ENCODE data around the gene TMEM175. TPM values are rescaled to one million over a fixed set of nuclear protein-coding genes. Genes with fewer than 3 reads are reported as not detected.

The TMEM175 gene
- total and polyA plus RNA-seq, 9 of the 15 experiments (the other 6 are each of a cell fraction or from before 2014, with no cell fraction given) = 0.13 to 30.9 (median 9.4) TPM

DNA sequence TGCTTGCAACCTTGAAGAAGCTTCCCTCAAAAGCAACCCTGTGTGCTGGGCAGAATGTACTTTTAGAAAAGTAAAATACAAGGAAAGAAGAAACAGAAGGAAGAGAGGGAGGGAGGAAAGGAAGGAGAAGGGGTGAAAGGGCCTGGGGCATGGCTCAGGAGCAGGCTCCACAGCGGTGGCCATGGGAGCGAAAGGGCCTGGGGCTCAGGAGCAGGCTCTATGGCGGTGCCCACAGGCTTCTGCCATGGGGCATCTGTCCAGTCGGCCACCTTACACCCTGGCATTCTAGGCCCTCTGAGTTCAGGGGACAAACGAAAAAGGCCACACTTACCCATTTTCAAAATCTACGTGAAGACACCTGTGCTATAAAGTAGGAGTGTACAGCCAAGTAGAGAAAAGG, 31.5 kb upstream of the TMEM175 start:
- H2AFZ ChIP-seq (ENCODE audit: low read depth, low read length) = no peak overlapping the region
- ATAC-seq = no peak
- intact Hi-C loops (cut with micrococcal nuclease) (no loop called here), in situ Hi-C loops (cut with MboI) (no loop called here)
- H3K4me1 ChIP-seq (replicated peaks in 1 of 2; ENCODE audit: control insufficient read depth in 2 of 2, insufficient read depth in 2 of 2, low read length in 2 of 2) = peaks cover 0 to 38% of the 10 kb centered on the region in 2 experiments; a peak in 2 of 5 replicates
- H3K4me2 ChIP-seq (ENCODE audit: insufficient read depth, low read length) = no peak overlapping the region
- H3K9me3 ChIP-seq (replicated peaks; ENCODE audit: control insufficient read depth, insufficient read depth, low read depth, low read length) = no peaks in the 10 kb centered on the region
- no peak for DNase-seq (ENCODE audit: extremely low read depth in 1 of 4, low spot score in 3 of 4)
- ChIA-PET POLR2A (interaction anchor here (1.5 kb wide), 1 partner anchor 9 kb away, joined by 4 read pairs; no protein-coding TSS in a partner anchor), CTCF (ENCODE audit: low intra/inter-chr PET ratio) (no interaction called here)
- WGBS (ENCODE audit: insufficient coverage, low coverage, missing lambda C conversion rate) = 88% methylated on average over 4 of the region's 6 CpGs
- H3K79me2 ChIP-seq (ENCODE audit: control insufficient read depth, insufficient read depth, low read length) = no peaks in the 10 kb centered on the region
- H4K20me1 ChIP-seq (replicated peaks; ENCODE audit: control insufficient read depth, insufficient read depth, low read length) = no peaks in the 10 kb centered on the region
- no peak overlapping the region for H3K9ac ChIP-seq (ENCODE audit: insufficient read depth in 1 of 2, low read depth in 2 of 2, low read length in 2 of 2)
- no peak for TF ChIP-seq CHD4 (IDR thresholded peaks at IDR 0.05; ENCODE audit: insufficient read depth, insufficient replicate concordance, low read depth, low read length, poor library complexity, severe bottlenecking)
- no peak for TF ChIP-seq ZNF766 (CRISPR knock-in tag; conservative IDR thresholded peaks at IDR 0.05)
- TF ChIP-seq STAT6 (CRISPR knock-in tag; IDR thresholded peaks at IDR 0.05) = no peak
- TF ChIP-seq ZNF280B (CRISPR knock-in tag; IDR thresholded peaks at IDR 0.05) = no peak
- no peak for TF ChIP-seq BRCA1 (IDR thresholded peaks at IDR 0.05)
- TF ChIP-seq BRCA1 (CRISPR knock-in tag; IDR thresholded peaks at IDR 0.05) = no peak
- no peak for TF ChIP-seq PPARD (CRISPR knock-in tag; IDR thresholded peaks at IDR 0.05)
- TF ChIP-seq BRD4 (IDR thresholded peaks at IDR 0.05) = no peak
- no peak for TF ChIP-seq ZNF707 (CRISPR knock-in tag; conservative IDR thresholded peaks at IDR 0.05)
- TF ChIP-seq CAMTA2 (CRISPR knock-in tag; conservative IDR thresholded peaks at IDR 0.05) = no peak
- TF ChIP-seq ZBTB8A (IDR thresholded peaks at IDR 0.05; ENCODE audit: partially characterized antibody) = no peak
- no peak for TF ChIP-seq KLF6 (CRISPR knock-in tag; IDR thresholded peaks at IDR 0.05; ENCODE audit: borderline replicate concordance)
- no peak for TF ChIP-seq MAFF (IDR thresholded peaks at IDR 0.05; ENCODE audit: low read length)
- no peak for TF ChIP-seq DDX20 (tag; IDR thresholded peaks at IDR 0.05; ENCODE audit: low read depth)
- TF ChIP-seq KDM1A (IDR thresholded peaks at IDR 0.05) = no peak
- H3K9me1 ChIP-seq (ENCODE audit: control insufficient read depth, insufficient read depth, low read length) = no peaks in the 10 kb centered on the region
- FAIRE-seq = no peak
- H3K36me3 ChIP-seq (ENCODE audit: control insufficient read depth, insufficient read depth, low read length) = peaks cover 67% of the 10 kb centered on the region; the same call in 2 of the 3 replicates
- H3K27ac ChIP-seq (ENCODE audit: extremely low read depth, low read depth, low read length) = no peak overlapping the region
- no TSS peak for BruUV-seq (replicated peaks)
- H3K27me3 ChIP-seq (ENCODE audit: control insufficient read depth in 2 of 2, insufficient read depth in 2 of 2, low read length in 2 of 2) = no peaks in the 10 kb centered on the region
- H3K4me3 ChIP-seq = no peak overlapping the region

All from K562 (cell line).